HepG2 (cell line): Measurements from ENCODE around the gene PCDHGA2. TPM values are rescaled to one million over a fixed set of nuclear protein-coding genes. Genes with fewer than 3 reads are reported as not detected.
A peak's percentile ranks its signal among the peaks of the same experiment; 100 is the strongest.

ENCODE experiments used
- KIAA2018 ChIP-seq: sonication (generic); formaldehyde crosslinking; IDR thresholded peaks from 2 replicates; pipeline ENCODE4 v1.5.0; 2020; ENCODE audit warnings: mild to moderate bottlenecking, missing genetic modification reagents, borderline replicate concordance
- KLF15 ChIP-seq: sonication (generic); formaldehyde crosslinking; IDR thresholded peaks from 2 replicates; pipeline ENCODE4 v1.8.1; 2023; ENCODE audit warnings: borderline replicate concordance, mild to moderate bottlenecking, inconsistent platforms, missing genetic modification reagents, mixed read lengths
- POLR2AphosphoS5 ChIP-seq: IDR thresholded peaks from 2 replicates; pipeline ENCODE4 v1.6.1; 2012; ENCODE audit warnings: low read depth, low read length
- SIX1 ChIP-seq: sonication (generic); formaldehyde crosslinking; IDR thresholded peaks from 2 replicates; pipeline ENCODE4 v1.4.0; 2020; ENCODE audit warnings: missing genetic modification reagents, borderline replicate concordance
- TBX2 ChIP-seq: sonication (generic); formaldehyde crosslinking; IDR thresholded peaks from 2 replicates; pipeline ENCODE4 v1.5.0; 2020; ENCODE audit warnings: missing genetic modification reagents, mild to moderate bottlenecking, borderline replicate concordance
- TMF1 ChIP-seq: sonication (generic); formaldehyde crosslinking; IDR thresholded peaks from 2 replicates; pipeline ENCODE4 v1.8.1; 2022; ENCODE audit warnings: low read depth, missing genetic modification reagents
- ZBTB20 ChIP-seq: sonication (generic); formaldehyde crosslinking; IDR thresholded peaks from 2 replicates; pipeline ENCODE4 v1.8.1; 2023; ENCODE audit warnings: missing genetic modification reagents, low read depth, mild to moderate bottlenecking, borderline replicate concordance
- ZNF354B ChIP-seq: sonication (generic); formaldehyde crosslinking; IDR thresholded peaks from 2 replicates; pipeline ENCODE4 v1.8.0; 2022; ENCODE audit warnings: mild to moderate bottlenecking, missing genetic modification reagents
- polyA plus RNA-seq, 8 experiments: library from polyadenylated mRNA; depleted of rRNA in 3 of 8; stranded (reverse) in 7 of 8; unstranded in 1 of 8; fragments of >200 nt; fragmentation: Illumina TruSeq in 4 of 8; extraction: Trizol in 4 of 8; gene quantifications; 2 replicates each; pipeline versions ENCODE4 v1.2.1 to v1.2.3, GENCODE V29; 2011 to 2016; ENCODE audit warnings: low read depth in 4 of 8, missing spikeins in 1 of 8, mixed read lengths in 1 of 8; ENCODE audit not compliant: insufficient read depth in 1 of 8
- total RNA-seq, 5 experiments: library from RNA; depleted of rRNA; stranded (reverse); fragments of >200 nt; fragmentation: Illumina TruSeq; extraction: Trizol; gene quantifications; 2 replicates each; pipeline ENCODE4 v1.2.3, GENCODE V29; 2016; ENCODE audit warnings: low read depth in 1 of 5
- TF ChIP-seq, protein P1 (sequence below): sonication (generic); formaldehyde crosslinking; IDR thresholded peaks from 2 replicates; pipeline ENCODE4 v1.8.1; 2022; ENCODE audit warnings: low read depth, mild to moderate bottlenecking, missing genetic modification reagents
- TF ChIP-seq, protein P2 (sequence below): sonication (generic); formaldehyde crosslinking; IDR thresholded peaks from 2 replicates; pipeline ENCODE4 v1.8.0; 2022; ENCODE audit warnings: low read depth, missing genetic modification reagents
- TF ChIP-seq, protein P3 (sequence below): sonication (generic); formaldehyde crosslinking; IDR thresholded peaks from 2 replicates; pipeline ENCODE4; 2020; ENCODE audit warnings: missing genetic modification reagents, mild to moderate bottlenecking, borderline replicate concordance

PCDHGA2 gene
- total and polyA plus RNA-seq, 2 of the 13 experiments (the other 11 are each of a cell fraction or from before 2014, with no cell fraction given), result 0.04 to 0.11 TPM

DNA sequence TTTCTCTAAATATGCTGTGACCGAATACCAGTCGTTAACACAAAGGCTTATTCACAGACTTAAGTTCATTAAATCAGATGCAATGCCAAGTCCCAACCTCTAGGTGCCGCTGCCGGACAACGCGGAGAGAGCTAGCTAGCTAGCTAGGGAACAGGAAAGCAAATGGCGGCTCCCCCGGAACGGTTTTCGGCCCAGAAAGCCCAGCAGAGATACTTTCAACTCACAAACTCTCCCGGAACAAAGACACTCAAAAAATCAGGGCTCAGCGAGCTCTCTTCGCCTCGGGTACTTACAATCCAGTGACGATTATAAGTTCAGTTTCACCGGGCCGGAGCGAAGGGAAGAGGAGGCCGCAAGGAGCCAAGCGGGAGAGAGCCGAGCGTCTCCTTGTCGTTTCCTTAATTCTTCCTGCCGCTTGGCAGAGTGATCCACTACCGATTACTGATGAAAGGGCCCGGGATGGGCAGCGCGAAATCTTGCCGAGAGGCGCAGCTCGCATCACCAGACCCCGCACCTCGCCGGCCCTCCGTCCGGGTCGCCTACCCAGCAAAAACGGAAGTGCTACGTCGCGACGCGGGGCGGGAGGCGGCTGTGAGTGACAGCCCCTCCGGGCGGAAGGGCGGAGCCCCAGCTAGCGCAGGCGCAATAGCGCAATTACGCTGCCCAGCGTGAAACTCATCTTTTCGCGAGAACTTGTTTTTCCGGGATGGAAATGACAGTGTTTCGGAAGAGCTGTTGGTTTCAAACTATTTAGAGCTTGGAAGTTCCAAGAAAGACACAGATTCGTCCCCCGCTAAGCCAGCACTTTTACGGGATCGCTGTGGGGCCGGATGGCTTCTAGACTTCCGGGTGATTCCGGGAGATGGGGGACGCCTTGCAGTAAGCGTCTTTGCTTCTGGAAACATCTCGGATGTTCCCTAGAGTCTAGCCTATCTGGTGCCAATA, 18.1 kb upstream of the PCDHGA2 start, which contains the start of gene TAF7 (continued):
- TF ChIP-seq POLR2AphosphoS5 (peak; percentile 92), KLF15 (CRISPR knock-in tag) (no peak; the same call in 1 of the 2 replicates), TBX2 (CRISPR knock-in tag) (peak; percentile 83; the same call in 1 of the 2 replicates), KIAA2018 (CRISPR knock-in tag) (no peak), ZBTB20 (CRISPR knock-in tag) (no peak), ZNF354B (CRISPR knock-in tag) (no peak), TMF1 (CRISPR knock-in tag) (no peak; the same call in 1 of the 2 replicates), SIX1 (CRISPR knock-in tag) (no peak)
- TF ChIP-seq, protein P1, sequence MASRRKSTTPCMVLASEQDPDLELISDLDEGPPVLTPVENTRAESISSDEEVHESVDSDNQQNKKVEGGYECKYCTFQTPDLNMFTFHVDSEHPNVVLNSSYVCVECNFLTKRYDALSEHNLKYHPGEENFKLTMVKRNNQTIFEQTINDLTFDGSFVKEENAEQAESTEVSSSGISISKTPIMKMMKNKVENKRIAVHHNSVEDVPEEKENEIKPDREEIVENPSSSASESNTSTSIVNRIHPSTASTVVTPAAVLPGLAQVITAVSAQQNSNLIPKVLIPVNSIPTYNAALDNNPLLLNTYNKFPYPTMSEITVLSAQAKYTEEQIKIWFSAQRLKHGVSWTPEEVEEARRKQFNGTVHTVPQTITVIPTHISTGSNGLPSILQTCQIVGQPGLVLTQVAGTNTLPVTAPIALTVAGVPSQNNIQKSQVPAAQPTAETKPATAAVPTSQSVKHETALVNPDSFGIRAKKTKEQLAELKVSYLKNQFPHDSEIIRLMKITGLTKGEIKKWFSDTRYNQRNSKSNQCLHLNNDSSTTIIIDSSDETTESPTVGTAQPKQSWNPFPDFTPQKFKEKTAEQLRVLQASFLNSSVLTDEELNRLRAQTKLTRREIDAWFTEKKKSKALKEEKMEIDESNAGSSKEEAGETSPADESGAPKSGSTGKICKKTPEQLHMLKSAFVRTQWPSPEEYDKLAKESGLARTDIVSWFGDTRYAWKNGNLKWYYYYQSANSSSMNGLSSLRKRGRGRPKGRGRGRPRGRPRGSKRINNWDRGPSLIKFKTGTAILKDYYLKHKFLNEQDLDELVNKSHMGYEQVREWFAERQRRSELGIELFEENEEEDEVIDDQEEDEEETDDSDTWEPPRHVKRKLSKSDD (CRISPR knock-in tag), result no peak
- TF ChIP-seq, protein P2, sequence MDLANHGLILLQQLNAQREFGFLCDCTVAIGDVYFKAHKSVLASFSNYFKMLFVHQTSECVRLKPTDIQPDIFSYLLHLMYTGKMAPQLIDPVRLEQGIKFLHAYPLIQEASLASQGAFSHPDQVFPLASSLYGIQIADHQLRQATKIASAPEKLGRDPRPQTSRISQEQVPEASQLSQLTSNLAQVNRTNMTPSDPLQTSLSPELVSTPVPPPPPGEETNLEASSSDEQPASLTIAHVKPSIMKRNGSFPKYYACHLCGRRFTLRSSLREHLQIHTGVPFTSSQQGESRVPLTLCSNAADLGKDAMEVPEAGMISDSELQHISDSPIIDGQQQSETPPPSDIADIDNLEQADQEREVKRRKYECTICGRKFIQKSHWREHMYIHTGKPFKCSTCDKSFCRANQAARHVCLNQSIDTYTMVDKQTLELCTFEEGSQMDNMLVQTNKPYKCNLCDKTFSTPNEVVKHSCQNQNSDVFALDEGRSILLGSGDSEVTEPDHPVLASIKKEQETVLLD (CRISPR knock-in tag), result no peak
- TF ChIP-seq, protein P3, sequence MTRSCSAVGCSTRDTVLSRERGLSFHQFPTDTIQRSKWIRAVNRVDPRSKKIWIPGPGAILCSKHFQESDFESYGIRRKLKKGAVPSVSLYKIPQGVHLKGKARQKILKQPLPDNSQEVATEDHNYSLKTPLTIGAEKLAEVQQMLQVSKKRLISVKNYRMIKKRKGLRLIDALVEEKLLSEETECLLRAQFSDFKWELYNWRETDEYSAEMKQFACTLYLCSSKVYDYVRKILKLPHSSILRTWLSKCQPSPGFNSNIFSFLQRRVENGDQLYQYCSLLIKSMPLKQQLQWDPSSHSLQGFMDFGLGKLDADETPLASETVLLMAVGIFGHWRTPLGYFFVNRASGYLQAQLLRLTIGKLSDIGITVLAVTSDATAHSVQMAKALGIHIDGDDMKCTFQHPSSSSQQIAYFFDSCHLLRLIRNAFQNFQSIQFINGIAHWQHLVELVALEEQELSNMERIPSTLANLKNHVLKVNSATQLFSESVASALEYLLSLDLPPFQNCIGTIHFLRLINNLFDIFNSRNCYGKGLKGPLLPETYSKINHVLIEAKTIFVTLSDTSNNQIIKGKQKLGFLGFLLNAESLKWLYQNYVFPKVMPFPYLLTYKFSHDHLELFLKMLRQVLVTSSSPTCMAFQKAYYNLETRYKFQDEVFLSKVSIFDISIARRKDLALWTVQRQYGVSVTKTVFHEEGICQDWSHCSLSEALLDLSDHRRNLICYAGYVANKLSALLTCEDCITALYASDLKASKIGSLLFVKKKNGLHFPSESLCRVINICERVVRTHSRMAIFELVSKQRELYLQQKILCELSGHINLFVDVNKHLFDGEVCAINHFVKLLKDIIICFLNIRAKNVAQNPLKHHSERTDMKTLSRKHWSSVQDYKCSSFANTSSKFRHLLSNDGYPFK (CRISPR knock-in tag), result peak; percentile 92
